K562 (cell line): ENCODE results near the gene ZNF385C. TPM values are rescaled to one million over a fixed set of nuclear protein-coding genes. Genes with fewer than 3 reads are reported as not detected.
A peak's percentile ranks its signal among the peaks of the same experiment; 100 is the strongest.

Experiments used
- DMBX1 ChIP-seq: fragments of 250-450 bp; sonication (Bioruptor Pico); IDR thresholded peaks from 2 replicates; pipeline ENCODE4 v1.8.0; 2022; ENCODE audit warnings: inconsistent platforms, mild to moderate bottlenecking, moderate library complexity, borderline replicate concordance
- LARP7 ChIP-seq: fragments of 450-650 bp; IDR thresholded peaks from 2 replicates; pipeline ENCODE4 v1.6.1; 2016
- MYBL2 ChIP-seq, 2 experiments: fragments of 450-650 bp in 1 of 2; sonication (generic) in 1 of 2; formaldehyde crosslinking in 1 of 2; IDR thresholded peaks; 2 replicates each; pipeline versions ENCODE4 v1.6.1 to v1.8.1; 2017 to 2022; ENCODE audit warnings: borderline replicate concordance in 1 of 2, inconsistent platforms in 1 of 2, low read depth in 1 of 2, mild to moderate bottlenecking in 1 of 2, missing genetic modification reagents in 1 of 2, moderate library complexity in 1 of 2
- NR1H2 ChIP-seq: sonication (generic); formaldehyde crosslinking; IDR thresholded peaks from 2 replicates; pipeline ENCODE4 v1.4.0; 2020; ENCODE audit warnings: mild to moderate bottlenecking, missing genetic modification reagents
- POLR2AphosphoS2 ChIP-seq: IDR thresholded peaks from 2 replicates; pipeline ENCODE4 v1.6.1; 2012; ENCODE audit warnings: low read length, improper control_type of control experiment
- PTRF ChIP-seq: fragments of 450-650 bp; IDR thresholded peaks from 2 replicates; pipeline ENCODE4 v1.6.1; 2016; ENCODE audit warnings: mild to moderate bottlenecking, missing genetic modification characterization, missing compliant biosample characterization
- SNIP1 ChIP-seq: fragments of 450-650 bp; IDR thresholded peaks from 2 replicates; pipeline ENCODE4 v1.7.1; 2017; ENCODE audit warnings: low read depth, mild to moderate bottlenecking
- SRSF7 ChIP-seq: fragments of 200-400 bp; formaldehyde crosslinking; optimal IDR thresholded peaks from 2 replicates; pipeline ENCODE3; 2017; ENCODE audit warnings: mild to moderate bottlenecking, low read depth, low read length
- ZNF436 ChIP-seq: fragments of 250-450, 450-650 bp; sonication (Bioruptor Pico); formaldehyde crosslinking; IDR thresholded peaks from 2 replicates; pipeline ENCODE4 v1.7.0; 2020; ENCODE audit warnings: mild to moderate bottlenecking
- ZSCAN32 ChIP-seq: fragments of 450-650 bp; formaldehyde crosslinking; IDR thresholded peaks from 2 replicates; pipeline ENCODE4 v1.4.0; 2020; ENCODE audit warnings: mild to moderate bottlenecking, moderate library complexity
- polyA plus RNA-seq, 8 experiments: library from polyadenylated mRNA; depleted of rRNA in 4 of 8; stranded (reverse) in 5 of 8; unstranded in 3 of 8; fragments of >200 nt; fragmentation: Nextera tagmentation in 2 of 8; fragmentation: Illumina TruSeq in 1 of 8; extraction: Ambion mirVana in 2 of 8; extraction: Trizol in 1 of 8; gene quantifications; 2 replicates each; pipeline versions ENCODE4 v1.2.1 to v1.2.3, GENCODE V29; 2011 to 2014; ENCODE audit warnings: inconsistent platforms in 1 of 8, missing spikeins in 1 of 8
- total RNA-seq, 7 experiments: library from RNA; depleted of rRNA in 6 of 7; stranded (reverse); fragments of >200 nt in 6 of 7; fragmentation: Illumina TruSeq in 2 of 7; extraction: Trizol in 2 of 7; gene quantifications; 2 replicates each; pipeline versions ENCODE4 v1.2.1 to v1.2.3, GENCODE V29; 2011 to 2021; ENCODE audit warnings: low replicate concordance in 1 of 7
- TF ChIP-seq, protein P1 (sequence below): fragments of 450-650 bp; IDR thresholded peaks from 2 replicates; pipeline ENCODE4 v1.6.1; 2018; ENCODE audit not compliant: partially characterized antibody
- TF ChIP-seq, protein P2 (sequence below): sonication (generic); formaldehyde crosslinking; IDR thresholded peaks from 2 replicates; pipeline ENCODE4 v1.8.0; 2022; ENCODE audit warnings: missing genetic modification reagents, mild to moderate bottlenecking, moderate library complexity, borderline replicate concordance
- TF ChIP-seq, protein P3 (sequence below), 3 experiments: fragments of 200-800 bp in 1 of 3; sonication (Bioruptor generic) in 1 of 3; sonication (generic) in 1 of 3; formaldehyde crosslinking in 1 of 3; IDR thresholded peaks; 2 replicates each; pipeline versions ENCODE4 v1.6.1 to v1.8.0; 2016 to 2022; ENCODE audit warnings: mild to moderate bottlenecking in 2 of 3, missing compliant biosample characterization in 2 of 3, missing genetic modification characterization in 2 of 3, missing genetic modification reagents in 1 of 3
- TF ChIP-seq, protein P4 (sequence below): sonication (generic); formaldehyde crosslinking; IDR thresholded peaks from 2 replicates; pipeline ENCODE4 v1.8.0; 2022; ENCODE audit warnings: mild to moderate bottlenecking, missing genetic modification reagents
- TF ChIP-seq, protein P5 (sequence below): sonication (generic); formaldehyde crosslinking; IDR thresholded peaks from 2 replicates; pipeline ENCODE4 v1.8.0; 2022; ENCODE audit warnings: missing genetic modification reagents, mild to moderate bottlenecking, borderline replicate concordance

ZNF385C gene
- total and polyA plus RNA-seq, 9 of the 15 experiments (the other 6 are each of a cell fraction or from before 2014, with no cell fraction given) = 0.03 to 0.35 (median 0.18) TPM; not detected in 1

DNA sequence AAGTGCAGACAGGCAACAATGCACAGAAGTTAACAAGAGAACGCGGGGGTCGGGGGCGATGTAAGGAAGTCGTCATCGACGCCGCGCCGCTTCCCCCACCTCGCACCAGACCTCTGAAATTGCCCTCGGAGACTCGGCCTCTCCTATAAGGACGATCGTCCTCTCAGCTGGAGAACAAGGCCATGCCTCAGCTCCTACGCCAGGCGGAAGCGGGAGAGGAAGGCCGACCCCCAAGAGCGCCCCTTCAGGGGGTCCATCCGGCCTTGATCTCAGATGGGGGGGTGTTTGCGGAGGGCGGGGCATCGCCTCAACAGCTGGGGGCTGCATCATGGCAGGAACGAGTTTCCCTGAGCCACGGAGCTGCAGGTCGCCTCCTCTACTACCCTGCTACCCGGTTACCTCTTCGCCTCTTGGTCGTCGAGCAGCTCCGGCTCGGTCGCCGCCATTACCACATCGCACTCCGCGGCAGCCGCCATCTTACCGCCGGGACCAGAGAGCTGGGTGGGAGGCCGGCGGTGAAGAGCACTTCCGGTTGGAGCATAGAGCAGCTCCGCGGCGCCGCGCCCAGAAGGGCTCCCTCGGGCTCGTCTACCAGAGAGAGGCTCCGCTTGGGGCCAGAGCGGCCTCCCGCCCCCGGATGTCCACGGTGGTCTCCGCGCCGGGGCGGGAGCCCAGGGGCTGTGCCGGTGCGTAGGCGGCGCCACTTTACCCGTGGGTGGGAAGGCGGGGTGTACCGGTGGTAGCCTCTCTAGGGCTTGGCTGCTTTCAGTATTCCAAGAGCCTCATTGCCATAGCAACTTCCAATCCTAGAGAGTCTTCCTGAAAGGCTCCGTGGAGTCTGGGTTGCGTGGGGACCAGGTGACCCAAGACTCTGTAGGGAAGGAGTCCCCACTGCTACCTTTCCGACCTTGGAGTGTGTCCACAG is 81.1 kb downstream of the ZNF385C start, which contains the start of gene DNAJC7 (continued):
- TF ChIP-seq, protein P1, sequence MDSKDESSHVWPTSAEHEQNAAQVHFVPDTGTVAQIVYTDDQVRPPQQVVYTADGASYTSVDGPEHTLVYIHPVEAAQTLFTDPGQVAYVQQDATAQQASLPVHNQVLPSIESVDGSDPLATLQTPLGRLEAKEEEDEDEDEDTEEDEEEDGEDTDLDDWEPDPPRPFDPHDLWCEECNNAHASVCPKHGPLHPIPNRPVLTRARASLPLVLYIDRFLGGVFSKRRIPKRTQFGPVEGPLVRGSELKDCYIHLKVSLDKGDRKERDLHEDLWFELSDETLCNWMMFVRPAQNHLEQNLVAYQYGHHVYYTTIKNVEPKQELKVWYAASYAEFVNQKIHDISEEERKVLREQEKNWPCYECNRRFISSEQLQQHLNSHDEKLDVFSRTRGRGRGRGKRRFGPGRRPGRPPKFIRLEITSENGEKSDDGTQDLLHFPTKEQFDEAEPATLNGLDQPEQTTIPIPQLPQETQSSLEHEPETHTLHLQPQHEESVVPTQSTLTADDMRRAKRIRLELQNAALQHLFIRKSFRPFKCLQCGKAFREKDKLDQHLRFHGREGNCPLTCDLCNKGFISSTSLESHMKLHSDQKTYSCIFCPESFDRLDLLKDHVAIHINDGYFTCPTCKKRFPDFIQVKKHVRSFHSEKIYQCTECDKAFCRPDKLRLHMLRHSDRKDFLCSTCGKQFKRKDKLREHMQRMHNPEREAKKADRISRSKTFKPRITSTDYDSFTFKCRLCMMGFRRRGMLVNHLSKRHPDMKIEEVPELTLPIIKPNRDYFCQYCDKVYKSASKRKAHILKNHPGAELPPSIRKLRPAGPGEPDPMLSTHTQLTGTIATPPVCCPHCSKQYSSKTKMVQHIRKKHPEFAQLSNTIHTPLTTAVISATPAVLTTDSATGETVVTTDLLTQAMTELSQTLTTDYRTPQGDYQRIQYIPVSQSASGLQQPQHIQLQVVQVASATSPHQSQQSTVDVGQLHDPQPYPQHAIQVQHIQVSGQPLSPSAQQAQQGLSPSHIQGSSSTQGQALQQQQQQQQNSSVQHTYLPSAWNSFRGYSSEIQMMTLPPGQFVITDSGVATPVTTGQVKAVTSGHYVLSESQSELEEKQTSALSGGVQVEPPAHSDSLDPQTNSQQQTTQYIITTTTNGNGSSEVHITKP = no peak
- TF ChIP-seq, protein P2, sequence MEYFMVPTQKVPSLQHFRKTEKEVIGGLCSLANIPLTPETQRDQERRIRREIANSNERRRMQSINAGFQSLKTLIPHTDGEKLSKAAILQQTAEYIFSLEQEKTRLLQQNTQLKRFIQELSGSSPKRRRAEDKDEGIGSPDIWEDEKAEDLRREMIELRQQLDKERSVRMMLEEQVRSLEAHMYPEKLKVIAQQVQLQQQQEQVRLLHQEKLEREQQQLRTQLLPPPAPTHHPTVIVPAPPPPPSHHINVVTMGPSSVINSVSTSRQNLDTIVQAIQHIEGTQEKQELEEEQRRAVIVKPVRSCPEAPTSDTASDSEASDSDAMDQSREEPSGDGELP (CRISPR knock-in tag) = peak; percentile 73
- TF ChIP-seq, protein P3, sequence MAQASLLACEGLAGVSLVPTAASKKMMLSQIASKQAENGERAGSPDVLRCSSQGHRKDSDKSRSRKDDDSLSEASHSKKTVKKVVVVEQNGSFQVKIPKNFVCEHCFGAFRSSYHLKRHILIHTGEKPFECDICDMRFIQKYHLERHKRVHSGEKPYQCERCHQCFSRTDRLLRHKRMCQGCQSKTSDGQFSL (CRISPR knock-in tag; IDR thresholded peaks at IDR 0.05) = peak; percentile 98
- TF ChIP-seq, protein P3 (tag; IDR thresholded peaks at IDR 0.05) = peak in 1 of 2 experiments; percentile 93; a peak in 2 of 4 replicates
- no peak for TF ChIP-seq PTRF (tag)
- no peak for TF ChIP-seq ZSCAN32 (CRISPR knock-in tag)
- no peak for TF ChIP-seq NR1H2
- TF ChIP-seq ZNF436 = no peak
- TF ChIP-seq, protein P4, sequence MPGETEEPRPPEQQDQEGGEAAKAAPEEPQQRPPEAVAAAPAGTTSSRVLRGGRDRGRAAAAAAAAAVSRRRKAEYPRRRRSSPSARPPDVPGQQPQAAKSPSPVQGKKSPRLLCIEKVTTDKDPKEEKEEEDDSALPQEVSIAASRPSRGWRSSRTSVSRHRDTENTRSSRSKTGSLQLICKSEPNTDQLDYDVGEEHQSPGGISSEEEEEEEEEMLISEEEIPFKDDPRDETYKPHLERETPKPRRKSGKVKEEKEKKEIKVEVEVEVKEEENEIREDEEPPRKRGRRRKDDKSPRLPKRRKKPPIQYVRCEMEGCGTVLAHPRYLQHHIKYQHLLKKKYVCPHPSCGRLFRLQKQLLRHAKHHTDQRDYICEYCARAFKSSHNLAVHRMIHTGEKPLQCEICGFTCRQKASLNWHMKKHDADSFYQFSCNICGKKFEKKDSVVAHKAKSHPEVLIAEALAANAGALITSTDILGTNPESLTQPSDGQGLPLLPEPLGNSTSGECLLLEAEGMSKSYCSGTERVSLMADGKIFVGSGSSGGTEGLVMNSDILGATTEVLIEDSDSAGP = no peak
- no peak for TF ChIP-seq MYBL2 (IDR thresholded peaks at IDR 0.05; ENCODE audit: low read depth)
- no peak for TF ChIP-seq MYBL2 (CRISPR knock-in tag; IDR thresholded peaks at IDR 0.05; ENCODE audit: borderline replicate concordance)
- TF ChIP-seq SNIP1 = peak; percentile 98
- TF ChIP-seq SRSF7 = no peak
- TF ChIP-seq DMBX1 (CRISPR knock-in tag) = no peak
- peak; percentile 52; the same call in 1 of the 2 replicates for TF ChIP-seq LARP7
- TF ChIP-seq POLR2AphosphoS2 = no peak; the same call in 1 of the 2 replicates
- TF ChIP-seq, protein P5, sequence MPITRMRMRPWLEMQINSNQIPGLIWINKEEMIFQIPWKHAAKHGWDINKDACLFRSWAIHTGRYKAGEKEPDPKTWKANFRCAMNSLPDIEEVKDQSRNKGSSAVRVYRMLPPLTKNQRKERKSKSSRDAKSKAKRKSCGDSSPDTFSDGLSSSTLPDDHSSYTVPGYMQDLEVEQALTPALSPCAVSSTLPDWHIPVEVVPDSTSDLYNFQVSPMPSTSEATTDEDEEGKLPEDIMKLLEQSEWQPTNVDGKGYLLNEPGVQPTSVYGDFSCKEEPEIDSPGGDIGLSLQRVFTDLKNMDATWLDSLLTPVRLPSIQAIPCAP (CRISPR knock-in tag) = no peak
